Stimulated activated CD4-positive, alpha-beta T cell treated with anti-CD3 and anti-CD28 coated beads, TNF-alpha, amount 100 ng/mL, for 48 hours (primary cell): Measurements from ENCODE around the gene CLEC19A.

ENCODE experiments used
- DNase-seq, 3 donors: peaks; one replicate each; pipeline ENCODE4 v3.0.0-alpha.2; 2020; ENCODE audit warnings: low read depth in 3 of 3

The CLEC19A gene

DNA sequence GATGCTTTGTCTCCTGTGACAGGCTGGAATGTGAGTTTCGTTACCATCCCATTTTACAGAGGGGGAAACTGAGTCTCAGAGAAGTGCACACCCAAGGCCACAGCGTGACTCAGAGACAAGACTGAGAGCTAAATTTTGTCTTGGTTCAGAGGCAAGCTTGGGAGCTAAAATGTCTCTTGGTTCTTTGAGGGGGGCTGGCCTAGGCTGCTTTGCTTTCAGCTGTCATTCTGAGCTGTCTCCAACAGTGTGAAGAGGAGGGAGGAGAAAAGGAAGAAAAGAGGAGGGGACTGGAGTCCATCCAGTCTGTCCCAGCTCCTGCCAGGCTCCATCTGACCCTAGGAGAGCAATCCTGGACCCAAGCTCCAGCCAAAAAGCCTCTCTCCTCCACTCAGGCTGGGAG lies at the start of gene CLEC19A:
Gene CLEC19A (plus strand): TSS at position 301 of the 400 bp plus-strand sequence. CDS start 121 bp downstream, outside the sequence.
- no peak for DNase-seq

DNA sequence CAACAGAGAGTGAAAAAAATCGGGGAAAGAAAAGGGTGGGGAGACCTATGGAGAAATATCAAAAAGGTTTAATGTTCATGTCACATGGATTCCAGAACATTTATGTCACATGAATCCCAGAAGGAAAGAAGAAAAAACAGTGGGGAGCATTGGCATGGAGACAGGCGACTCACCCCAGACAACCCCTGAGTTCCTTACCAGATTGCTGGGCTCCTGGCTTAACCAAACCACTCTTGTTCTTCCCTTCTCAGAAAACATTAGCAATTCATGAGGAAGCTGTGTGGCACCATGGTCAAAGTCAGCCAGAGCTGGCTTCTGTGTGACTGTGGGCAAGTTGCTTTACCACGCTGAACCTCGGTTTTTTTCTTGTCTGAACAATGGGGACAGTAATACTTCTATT lies 49.6 kb upstream of the CLEC19A start:
- DNase-seq, result no peak

DNA sequence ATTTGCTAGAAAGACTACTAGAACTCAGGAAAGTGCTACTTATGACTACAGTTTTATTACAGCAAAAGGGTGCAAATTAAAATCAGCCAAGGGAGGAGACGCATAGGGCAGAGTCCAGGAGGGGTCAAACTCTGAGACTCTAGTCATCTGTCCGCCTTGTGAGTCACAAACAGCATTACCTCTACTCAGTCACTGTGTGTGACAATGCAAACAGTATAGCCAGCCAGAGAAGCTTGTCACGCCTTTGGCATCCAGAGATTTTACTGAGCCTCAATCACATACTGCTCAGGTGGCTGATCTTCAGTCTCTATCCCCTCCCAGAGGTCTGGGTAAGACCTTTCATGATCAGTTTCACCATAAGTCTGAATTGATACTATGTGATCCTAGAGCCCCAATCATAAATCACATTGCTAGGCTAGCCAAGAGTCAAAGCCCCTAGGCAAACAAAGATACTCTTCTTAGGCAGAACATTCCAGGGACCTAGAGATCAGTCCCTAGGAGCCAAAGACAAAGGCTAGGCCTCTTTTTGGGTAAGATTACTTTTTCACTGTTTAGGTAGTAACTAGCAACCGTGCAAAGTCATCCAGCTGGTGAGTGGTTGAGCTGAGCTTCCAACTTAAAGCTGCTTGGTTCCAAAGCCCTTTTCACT lies 48.8 kb upstream of the CLEC19A start:
- no peak for DNase-seq

DNA sequence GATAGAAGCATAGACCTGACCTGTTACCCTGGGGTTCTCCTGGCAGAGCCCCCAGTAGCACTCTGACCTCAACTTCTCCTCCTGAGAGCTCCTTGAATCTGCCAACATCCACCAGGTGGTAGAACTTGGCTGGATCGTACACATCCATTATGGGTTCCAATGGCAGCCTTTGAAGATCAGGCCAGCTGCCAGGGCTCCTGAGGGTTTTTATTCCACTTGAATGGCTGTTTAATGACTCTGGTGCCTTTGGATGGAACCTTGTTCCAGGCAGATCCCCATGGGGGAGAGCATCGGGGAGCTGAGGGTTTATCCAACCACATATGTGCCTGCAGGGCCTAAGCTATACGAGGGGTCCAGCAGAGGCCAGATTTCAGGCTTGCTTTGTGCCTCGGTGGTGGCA lies 47.1 kb upstream of the CLEC19A start:
- no peak for DNase-seq

DNA sequence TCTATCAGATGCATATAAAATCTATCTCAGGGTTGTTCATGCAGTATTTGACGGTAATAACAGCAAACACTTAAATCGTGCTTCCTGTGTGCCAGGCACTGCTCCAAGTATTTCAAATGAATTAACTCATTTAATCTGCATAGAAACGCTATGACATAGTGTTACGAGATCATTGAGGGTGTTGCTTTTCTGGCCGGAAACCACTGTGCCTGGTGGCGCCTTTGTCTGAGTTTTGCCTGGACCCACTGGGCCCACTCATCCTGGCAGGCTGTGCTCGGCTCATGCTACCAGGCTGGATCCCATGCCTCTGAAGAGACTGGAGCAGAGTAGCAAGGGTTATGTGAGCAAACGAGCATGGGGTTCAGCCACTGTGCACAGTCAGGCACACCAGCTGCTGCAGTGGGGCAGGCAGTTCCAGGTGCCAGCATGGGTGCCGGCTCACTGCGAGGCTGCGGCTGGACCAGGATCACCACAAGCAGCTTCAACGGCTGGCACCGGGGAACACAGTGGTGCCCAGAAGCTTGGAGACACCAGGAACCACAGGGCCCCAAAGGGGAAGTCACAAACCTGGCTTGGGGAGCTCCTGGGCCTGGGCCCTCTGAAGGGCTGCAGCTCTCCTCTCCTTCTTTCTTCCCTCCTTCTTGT lies 45.9 kb upstream of the CLEC19A start:
- no peak for DNase-seq

DNA sequence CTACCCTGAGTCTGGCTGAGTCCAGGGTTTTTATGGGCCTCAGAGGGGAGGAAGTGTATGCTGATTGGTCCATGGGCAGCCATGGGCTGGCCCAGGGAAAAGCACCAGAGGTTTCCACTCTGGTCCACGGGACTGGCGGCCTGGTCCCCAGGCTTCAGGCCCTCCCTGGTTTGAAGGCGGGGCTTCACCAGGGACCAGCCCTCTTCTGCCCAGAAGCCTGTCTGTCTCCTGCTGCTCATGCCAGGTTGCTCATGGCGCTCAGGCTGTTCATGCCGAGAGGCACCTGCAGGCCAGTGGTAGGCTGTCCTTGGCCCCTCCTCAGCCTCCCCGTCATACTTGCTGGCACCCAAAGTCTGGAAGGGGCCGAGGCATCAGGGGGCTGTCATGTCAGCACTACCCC lies 45.0 kb upstream of the CLEC19A start:
- DNase-seq, result no peak

DNA sequence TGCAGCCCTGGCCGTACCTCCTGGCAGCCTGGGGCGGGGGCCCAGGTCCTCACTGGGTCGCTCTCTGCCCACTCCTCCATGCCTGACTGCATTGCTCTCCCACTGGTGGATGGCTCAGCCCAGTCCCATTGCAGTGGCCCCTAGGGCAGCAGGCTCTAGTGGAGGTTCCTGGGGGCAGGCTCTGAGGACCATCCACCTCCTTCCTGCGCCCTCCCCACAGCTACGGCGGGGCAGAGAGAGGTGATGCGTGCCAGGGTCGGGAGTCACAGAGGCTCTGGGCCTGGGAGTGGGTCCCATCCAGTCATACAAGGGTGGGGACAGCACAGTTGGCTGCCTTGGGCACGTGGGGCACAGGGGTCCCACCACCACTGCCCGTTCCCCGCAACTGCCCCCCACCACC lies 44.0 kb upstream of the CLEC19A start:
- no peak for DNase-seq

DNA sequence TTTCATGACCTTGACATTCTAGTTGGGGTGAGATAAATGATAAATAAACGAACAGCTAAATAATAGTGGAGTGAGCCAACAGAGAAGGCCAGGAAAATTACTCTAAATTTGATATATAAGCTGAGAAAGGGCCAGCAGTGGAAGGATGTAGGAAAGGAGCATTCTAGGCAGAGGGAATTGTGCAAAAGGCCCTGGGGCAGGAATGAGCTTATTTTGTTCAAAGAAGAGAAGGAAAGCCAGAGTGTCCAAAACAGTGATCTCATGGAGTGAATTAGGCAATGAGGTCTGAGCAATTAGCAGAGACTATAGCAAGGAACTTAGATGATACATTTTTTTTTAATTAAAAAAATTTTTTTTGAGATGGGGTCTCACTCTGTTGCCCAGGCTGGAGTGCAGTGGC lies 43.3 kb upstream of the CLEC19A start:
- no peak for DNase-seq

DNA sequence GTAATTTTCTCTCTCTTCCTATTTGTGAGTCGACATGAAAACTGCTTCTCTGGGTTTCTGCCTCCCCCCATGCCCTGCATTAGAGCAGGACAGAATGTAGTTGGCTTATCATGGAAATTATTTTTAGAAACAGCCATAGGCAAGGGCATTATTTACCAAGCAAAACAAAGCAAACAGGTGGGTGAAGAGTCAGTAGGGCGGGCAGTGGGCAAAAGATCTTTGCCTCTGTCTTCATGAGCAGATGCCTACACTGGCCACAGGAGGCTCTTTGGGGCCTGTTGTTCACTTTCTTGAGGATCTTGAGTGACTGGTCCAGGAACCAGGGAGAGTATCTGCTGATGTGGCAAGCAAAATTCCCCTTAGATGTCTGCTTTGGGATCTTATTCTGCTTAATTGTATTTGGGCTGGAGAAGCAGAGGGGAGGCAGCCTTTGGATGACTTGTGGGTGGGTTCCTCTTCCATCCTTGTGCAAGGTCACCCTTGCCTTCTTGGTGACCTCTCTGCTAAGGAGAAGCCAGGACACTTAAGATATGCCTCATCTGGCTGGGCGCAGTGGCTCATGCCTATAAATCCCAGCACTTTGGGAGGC lies 42.5 kb upstream of the CLEC19A start:
- no peak for DNase-seq

DNA sequence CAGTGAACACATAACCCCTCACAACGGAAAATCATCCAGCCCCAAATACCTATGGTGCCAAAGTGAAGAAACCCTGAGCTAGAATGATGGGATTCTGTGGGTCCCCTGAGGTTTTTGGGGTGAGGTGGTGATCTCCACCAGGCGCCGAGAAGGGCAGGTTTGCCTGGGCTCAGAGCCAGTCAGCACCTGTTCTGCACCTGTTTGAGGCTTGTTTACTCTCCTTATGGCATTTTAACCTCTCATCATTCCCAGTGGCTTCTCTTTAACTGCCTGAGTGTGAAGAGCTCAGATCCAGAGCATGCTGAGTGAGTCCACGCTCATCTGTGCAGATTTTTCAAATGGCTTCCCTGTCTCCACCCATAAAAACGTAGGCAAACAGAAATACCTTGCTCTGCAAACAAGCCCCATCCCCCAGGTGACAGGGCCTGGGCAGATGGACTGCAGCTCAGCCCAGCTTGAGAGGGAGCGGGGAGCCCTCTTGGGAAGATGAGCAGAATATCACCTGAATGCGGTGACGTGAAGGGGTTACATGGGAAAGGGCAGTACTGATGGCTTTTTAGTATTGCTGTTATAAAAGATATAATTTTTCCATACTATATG lies 40.1 kb upstream of the CLEC19A start:
- no peak for DNase-seq

DNA sequence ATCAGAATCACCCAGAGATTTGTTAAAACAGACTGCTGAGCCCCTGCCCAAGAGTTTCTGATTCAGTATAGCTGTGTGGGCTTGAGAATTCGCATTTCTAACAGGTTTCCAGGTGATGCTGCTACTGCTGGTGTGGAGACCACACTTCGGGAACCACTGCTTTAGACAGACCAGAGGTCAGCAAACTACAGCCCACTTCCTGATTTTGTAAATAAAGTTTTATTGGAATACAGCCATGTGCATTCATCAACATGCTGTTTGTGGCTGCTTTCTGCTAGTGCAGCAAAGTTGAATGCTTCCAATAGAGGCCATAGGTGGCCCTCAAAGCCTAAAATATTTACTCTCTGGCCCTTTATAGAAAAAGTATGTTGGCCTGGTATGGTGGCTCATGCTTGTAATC lies 32.6 kb upstream of the CLEC19A start:
- DNase-seq, result no peak

DNA sequence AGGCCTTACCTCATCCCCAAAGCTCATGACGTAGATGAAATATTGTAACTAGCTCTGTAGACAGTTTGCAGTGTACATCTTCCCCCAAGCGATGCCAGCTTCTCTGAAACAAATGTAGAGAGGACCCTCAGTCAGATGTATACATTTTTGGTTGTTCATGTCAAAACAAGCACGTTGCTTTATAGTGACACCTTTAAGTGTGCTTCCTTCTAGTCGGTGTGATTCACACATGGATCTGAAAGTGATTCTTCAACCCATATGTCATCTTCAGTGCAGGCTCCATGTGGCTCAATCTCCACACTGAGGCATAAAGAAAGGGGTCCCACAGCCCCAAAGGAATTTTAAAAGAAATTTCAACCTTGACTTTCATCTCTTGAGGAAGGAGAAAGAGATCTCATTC lies 30.9 kb upstream of the CLEC19A start:
- no peak for DNase-seq

DNA sequence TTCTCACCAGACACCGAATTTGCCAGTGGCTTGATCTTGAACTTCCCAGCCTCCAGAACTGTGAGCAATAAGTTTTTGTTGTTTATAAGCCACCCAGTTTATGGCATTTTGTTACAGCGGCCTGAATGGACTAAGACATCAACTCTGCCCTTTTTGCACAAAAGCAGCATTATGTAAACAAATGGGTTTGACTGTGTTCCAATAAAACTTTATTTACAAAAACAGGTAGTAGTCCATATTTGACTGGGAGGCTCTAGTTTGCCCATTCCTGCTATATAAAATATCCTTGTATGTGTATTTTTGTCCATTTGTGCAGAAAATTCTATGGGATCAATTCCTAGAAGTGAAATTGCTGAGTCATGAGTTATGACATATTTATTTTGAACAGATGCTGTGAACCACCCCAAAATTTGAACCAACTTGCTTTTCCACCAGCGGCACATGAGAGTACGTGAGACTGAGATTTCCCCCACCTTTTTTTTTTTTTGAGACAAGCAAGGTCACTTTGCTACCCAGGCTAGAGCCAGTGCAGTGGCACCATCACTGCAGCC lies 21.3 kb upstream of the CLEC19A start:
- no peak for DNase-seq

DNA sequence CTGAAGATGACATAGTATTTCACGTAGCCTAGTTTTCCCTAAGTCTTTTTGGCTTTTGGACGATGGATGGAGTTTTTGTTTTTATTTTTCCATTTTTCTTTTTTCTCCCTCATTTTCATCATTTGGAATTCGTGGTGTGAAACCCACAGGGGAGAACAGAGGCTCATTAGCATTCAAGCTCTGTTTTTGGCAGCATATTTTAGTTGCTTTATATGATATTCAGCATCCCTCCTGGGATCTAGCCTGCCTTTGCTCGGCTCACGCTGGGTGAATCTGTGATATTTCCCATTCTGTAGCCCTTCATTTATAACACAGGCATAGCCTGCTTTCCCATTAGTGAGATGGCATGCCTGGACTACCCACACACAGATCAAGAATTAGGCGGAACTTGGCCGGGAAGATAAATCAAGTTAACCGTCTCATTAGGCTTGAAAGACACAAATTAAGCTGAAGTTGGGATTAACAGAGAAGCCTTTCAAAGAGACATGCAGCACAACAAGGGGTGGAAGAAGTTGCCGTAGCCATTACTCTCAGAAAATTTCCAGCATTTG lies 20.1 kb upstream of the CLEC19A start:
- DNase-seq, result no peak

DNA sequence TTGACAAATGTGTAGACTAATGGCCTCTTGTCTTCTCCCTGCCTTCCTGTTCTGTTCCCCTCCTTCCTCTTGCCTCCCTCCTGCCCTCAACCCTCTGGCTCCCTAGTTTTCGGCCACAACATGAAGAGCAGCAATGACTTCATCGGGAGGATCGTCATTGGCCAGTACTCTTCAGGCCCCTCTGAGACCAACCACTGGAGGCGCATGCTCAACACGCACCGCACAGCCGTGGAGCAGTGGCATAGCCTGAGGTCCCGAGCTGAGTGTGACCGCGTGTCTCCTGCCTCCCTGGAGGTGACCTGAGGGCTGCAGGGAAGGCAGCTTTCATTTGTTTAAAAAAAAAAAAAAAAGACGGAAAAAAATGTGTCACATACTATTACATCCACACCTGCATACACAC lies 18.8 kb upstream of the CLEC19A start:
- DNase-seq, result no peak

DNA sequence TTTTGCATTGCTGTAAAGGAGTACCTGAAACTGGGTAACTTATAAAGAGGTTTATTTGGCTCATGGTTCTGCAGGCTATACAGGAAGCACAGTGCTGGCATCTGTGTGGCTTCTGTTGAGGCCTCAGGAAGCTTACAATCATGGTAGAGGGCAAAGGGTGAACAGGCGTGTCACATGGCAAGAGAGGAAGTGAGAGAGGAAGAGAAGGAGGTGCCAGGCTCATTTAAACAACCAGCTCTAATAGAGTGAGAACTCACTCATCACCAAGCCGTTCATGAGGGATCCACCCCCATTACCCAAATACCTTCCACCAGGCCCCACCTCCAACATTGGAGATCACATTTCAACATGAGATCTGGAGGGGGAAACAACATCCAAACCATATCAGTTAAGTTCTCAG lies 16.4 kb upstream of the CLEC19A start:
- no peak for DNase-seq

DNA sequence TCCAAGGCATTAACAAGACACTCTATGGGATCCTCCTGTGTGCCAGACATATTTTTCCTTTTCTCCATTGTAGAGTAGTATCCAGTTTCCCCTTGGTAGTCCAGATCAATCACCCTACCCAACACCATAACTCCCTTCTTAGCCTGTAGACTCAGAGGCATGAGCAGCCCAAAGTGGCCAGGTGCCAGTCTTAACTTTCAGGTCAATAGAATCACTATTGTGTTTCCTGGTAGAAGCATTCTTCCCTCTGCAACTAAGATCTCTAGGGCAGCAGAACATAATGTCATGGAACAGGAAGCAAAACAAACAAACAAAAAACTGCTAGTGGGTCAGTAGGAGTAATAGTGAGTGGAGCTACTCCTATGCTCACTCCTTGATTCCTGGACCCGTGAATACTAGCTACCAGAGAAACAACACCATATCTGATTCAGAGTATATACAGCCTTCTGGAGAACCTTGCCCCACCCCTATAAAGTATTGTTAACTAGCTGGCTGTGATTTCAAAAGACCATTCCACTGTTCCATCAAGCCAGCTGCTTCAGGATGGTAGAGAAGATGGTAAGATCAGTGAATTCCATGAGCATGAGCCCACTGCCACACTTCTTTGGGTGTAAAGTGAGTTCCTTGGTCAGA lies 11.2 kb upstream of the CLEC19A start:
- DNase-seq, result no peak

DNA sequence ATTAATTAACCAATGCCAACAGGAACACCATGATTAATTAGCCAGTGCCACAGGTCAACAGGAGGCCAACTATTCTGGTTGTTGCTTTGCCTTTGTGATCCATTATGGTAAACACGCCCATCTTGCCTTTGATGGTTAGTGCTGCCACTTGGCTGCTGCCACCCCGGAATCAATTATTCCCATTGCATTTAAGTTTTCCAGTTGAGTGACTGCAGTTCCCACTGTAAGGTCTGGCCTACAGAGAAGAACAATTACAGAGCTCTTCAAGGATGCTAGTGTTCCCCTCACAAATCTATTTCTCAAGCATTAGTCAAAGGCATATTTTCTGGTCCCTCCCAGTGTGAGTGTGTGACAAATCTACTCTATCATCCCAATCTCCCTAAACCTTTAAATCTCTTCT lies 7.1 kb upstream of the CLEC19A start:
- no peak for DNase-seq

DNA sequence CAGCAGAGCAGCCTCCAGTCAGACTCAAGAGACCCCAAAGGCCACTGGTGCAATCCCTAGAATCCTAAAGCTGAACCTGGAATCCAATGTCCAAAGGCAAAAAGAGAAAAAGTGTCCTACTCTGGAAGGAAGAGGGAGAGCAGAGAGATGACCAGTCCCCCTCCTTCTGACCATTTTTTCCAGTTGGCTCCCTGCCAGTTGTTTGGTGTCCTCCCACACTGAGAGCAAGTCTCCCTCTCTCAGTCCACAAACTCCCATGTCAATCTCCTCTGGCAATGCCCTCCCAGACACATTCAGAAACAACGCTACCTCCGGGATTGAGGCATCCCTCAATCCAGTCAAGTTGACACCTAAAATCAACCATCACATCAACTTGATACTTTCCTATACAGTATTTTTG lies 4.3 kb upstream of the CLEC19A start:
- no peak for DNase-seq

DNA sequence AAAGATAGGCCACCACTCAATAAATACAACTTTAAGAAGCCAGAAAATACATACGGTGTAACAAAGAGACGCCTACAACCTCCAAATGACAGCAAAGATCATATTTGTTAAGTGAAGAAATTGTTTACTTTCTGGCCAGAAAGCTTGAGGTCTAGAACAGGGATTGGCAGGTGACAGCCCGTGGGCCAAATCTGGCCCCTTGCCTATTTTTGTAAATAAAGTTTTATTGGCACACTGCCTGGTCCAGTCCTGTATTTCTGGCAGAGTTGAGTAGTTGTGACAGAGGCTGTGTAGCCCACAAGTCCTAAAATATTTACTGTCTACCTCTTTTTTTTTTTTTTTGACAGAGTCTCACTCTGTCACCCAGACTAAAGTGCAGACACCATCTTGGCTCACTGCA lies 3.4 kb upstream of the CLEC19A start:
- no peak for DNase-seq

DNA sequence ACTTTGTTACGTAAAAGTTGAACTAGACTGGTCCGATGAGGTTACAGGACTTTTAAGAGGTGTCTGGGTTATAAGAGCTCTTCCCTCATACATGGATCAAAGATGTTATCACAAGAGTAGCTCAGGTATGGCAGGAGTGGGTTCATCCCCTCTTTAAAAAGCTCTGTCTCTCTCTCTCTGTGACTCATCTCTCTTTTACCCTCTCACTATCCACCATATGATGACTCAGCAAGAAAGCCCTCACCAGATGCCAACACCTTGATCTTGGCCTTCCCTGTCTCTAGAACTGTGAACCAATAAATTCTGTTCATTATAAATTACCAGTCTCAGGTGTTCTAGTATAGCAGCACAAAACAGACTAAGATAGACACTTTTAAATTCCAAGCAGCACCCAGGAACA lies 1.9 kb upstream of the CLEC19A start:
- no peak for DNase-seq

DNA sequence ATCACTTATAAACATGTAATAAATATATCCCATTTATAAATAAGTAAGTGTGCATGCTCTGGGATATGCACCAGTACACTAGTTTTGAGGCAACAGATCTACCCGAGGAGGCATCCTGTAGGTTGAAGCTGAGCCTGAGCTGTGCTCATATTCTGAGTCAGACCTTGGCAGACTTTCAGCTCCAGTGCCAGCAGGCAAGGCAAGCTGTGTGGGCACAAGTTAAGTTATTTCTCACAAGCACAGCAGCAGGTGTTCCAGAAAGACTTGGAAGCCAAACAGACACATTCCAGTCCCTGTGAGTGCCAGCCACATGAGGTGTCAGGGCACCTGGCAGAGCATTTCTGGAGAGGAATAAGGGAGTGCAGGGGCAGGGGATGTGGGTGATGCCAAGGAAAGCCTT lies 1.3 kb upstream of the CLEC19A start:
- peak in 1 of 3 donors; percentile 17 for DNase-seq
